Measurements from ENCODE around the gene STMN3.
"Not testable (repeated sequence)": the region's sequence is repeated elsewhere in the genome, so short reads cannot be mapped to it uniquely, and the experiment has no call there.

- not testable (repeated sequence) for TF ChIP-seq CTCF (IDR thresholded peaks at IDR 0.05); POLR2A (IDR thresholded peaks at IDR 0.05); POLR2AphosphoS5 (IDR thresholded peaks at IDR 0.05; ENCODE audit: insufficient read depth in 1 of 2, low read depth in 1 of 2)
These were observed 18.5 kb upstream of the STMN3 start for GRCh38 chr20:63671695-63672094.

Measured in vagina (tissue), 2 donors.